ENCODE measurements around the gene STK10.

STK10 gene

GRCh38 chr5:172133359-172134029 lies 54.5 kb downstream of the STK10 start:
- H3K27me3 Mint-ChIP-seq = no peaks in the 10 kb centered on the region
- intact Hi-C loops (cut with micrococcal nuclease) = loop anchor here (1.0 kb wide), 2 partner anchors 17 to 55 kb away; partner anchors contain the start of gene STK10
- no peaks in the 10 kb centered on the region for H3K9me3 Mint-ChIP-seq
- peak overlapping the region; percentile 98 for H3K27ac Mint-ChIP-seq
- H3K36me3 Mint-ChIP-seq (ENCODE audit: low read depth) = peaks cover 50% of the 10 kb centered on the region
- H3K4me3 Mint-ChIP-seq = no peak overlapping the region
- H3K4me1 Mint-ChIP-seq (ENCODE audit: low read depth) = peaks cover 70% of the 10 kb centered on the region

GRCh38 chr5:172131690-172132089 lies 56.3 kb downstream of the STK10 start:
- H3K4me3 Mint-ChIP-seq = no peak overlapping the region
- intact Hi-C loops (cut with micrococcal nuclease) = no loop called here
- peak overlapping the region; percentile 98 for H3K27ac Mint-ChIP-seq
- no peaks in the 10 kb centered on the region for H3K9me3 Mint-ChIP-seq
- peaks cover 59% of the 10 kb centered on the region for H3K36me3 Mint-ChIP-seq (ENCODE audit: low read depth)
- no peaks in the 10 kb centered on the region for H3K27me3 Mint-ChIP-seq
- peaks cover 87% of the 10 kb centered on the region for H3K4me1 Mint-ChIP-seq (ENCODE audit: low read depth)

- H3K9me3 Mint-ChIP-seq = no peaks in the 10 kb centered on the region
- H3K4me3 Mint-ChIP-seq = peak overlapping the region; percentile 30
- H3K36me3 Mint-ChIP-seq (ENCODE audit: low read depth) = peaks cover 77% of the 10 kb centered on the region
- H3K4me1 Mint-ChIP-seq (ENCODE audit: low read depth) = peaks cover 76% of the 10 kb centered on the region
- intact Hi-C loops (cut with micrococcal nuclease) = loop anchor here (1.0 to 2.0 kb wide), 2 partner anchors 15 to 21 kb away; no protein-coding TSS in a partner anchor
- H3K27ac Mint-ChIP-seq = peak overlapping the region; percentile 98
- no peaks in the 10 kb centered on the region for H3K27me3 Mint-ChIP-seq
These were observed 58.6 kb downstream of the STK10 start for GRCh38 chr5:172129256-172129910.

GRCh38 chr5:172127581-172127980 lies 60.4 kb downstream of the STK10 start:
- intact Hi-C loops (cut with micrococcal nuclease) = no loop called here
- Mint-ChIP-seq H3K9me3 (no peaks in the 10 kb centered on the region), H3K27me3 (no peaks in the 10 kb centered on the region), H3K4me1 (ENCODE audit: low read depth) (peaks cover 74% of the 10 kb centered on the region), H3K36me3 (ENCODE audit: low read depth) (peaks cover 80% of the 10 kb centered on the region), H3K4me3 (no peak overlapping the region), H3K27ac (peak overlapping the region; percentile 98)

DNA sequence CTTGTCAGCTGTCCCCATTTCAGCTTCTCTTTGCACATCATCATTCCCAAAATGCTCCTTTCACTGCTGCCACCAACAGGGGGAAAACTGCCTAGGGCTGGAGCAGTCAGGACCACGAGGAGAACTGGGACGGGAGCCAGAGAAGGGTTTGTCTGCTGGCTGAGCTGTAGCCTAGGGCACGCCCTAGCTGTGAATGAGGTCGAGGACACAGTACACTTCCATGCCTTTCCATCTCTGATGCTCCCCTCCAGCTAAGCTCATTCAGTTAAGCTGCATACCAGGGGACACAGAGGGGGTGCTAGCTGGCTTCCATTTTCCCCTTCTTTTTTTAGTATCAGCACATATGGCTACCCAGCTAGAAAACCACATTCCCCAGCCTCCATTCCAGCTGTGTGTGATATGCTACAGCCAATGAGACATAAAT lies 64.7 kb downstream of the STK10 start:
- Mint-ChIP-seq H3K36me3 (ENCODE audit: low read depth) (peaks cover 93% of the 10 kb centered on the region), H3K4me3 (no peak overlapping the region), H3K27ac (no peak overlapping the region), H3K27me3 (no peaks in the 10 kb centered on the region), H3K4me1 (ENCODE audit: low read depth) (peaks cover 71% of the 10 kb centered on the region), H3K9me3 (no peaks in the 10 kb centered on the region)
- intact Hi-C loops (cut with micrococcal nuclease) = no loop called here

GRCh38 chr5:172119921-172120688 lies 67.9 kb downstream of the STK10 start:
- H3K4me1 Mint-ChIP-seq (ENCODE audit: low read depth) = peaks cover 79% of the 10 kb centered on the region
- H3K9me3 Mint-ChIP-seq = no peaks in the 10 kb centered on the region
- H3K27ac Mint-ChIP-seq = peak overlapping the region; percentile 45
- no peak overlapping the region for H3K4me3 Mint-ChIP-seq
- H3K36me3 Mint-ChIP-seq (ENCODE audit: low read depth) = peaks cover 91% of the 10 kb centered on the region
- H3K27me3 Mint-ChIP-seq = no peaks in the 10 kb centered on the region
- intact Hi-C loops (cut with micrococcal nuclease) = no loop called here

GRCh38 chr5:172118891-172119290 lies 69.1 kb downstream of the STK10 start:
- Mint-ChIP-seq H3K4me3 (peak overlapping the region; percentile 44), H3K27ac (peak overlapping the region; percentile 78), H3K4me1 (ENCODE audit: low read depth) (peaks cover 81% of the 10 kb centered on the region), H3K27me3 (no peaks in the 10 kb centered on the region), H3K36me3 (ENCODE audit: low read depth) (peaks cover 89% of the 10 kb centered on the region), H3K9me3 (no peaks in the 10 kb centered on the region)
- intact Hi-C loops (cut with micrococcal nuclease) = no loop called here

GRCh38 chr5:172117977-172118701 lies 69.9 kb downstream of the STK10 start:
- no peaks in the 10 kb centered on the region for H3K9me3 Mint-ChIP-seq
- H3K27ac Mint-ChIP-seq = peak overlapping the region; percentile 78
- peaks cover 81% of the 10 kb centered on the region for H3K4me1 Mint-ChIP-seq (ENCODE audit: low read depth)
- H3K27me3 Mint-ChIP-seq = no peaks in the 10 kb centered on the region
- peaks cover 90% of the 10 kb centered on the region for H3K36me3 Mint-ChIP-seq (ENCODE audit: low read depth)
- intact Hi-C loops (cut with micrococcal nuclease) = no loop called here
- H3K4me3 Mint-ChIP-seq = no peak overlapping the region

GRCh38 chr5:172115541-172115982 lies 72.5 kb downstream of the STK10 start:
- Mint-ChIP-seq H3K4me1 (ENCODE audit: low read depth) (peaks cover 80% of the 10 kb centered on the region), H3K4me3 (peak overlapping the region; percentile 67), H3K27me3 (no peaks in the 10 kb centered on the region), H3K27ac (peak overlapping the region; percentile 90), H3K9me3 (no peaks in the 10 kb centered on the region), H3K36me3 (ENCODE audit: low read depth) (peaks cover 77% of the 10 kb centered on the region)
- intact Hi-C loops (cut with micrococcal nuclease) = loop anchor here (2.0 kb wide), 1 partner anchor 13 kb away; no protein-coding TSS in a partner anchor

- intact Hi-C loops (cut with micrococcal nuclease) = loop anchor here (2.0 to 5.0 kb wide), 2 partner anchors 14 to 37 kb away; no protein-coding TSS in a partner anchor
- peaks cover 77% of the 10 kb centered on the region for H3K36me3 Mint-ChIP-seq (ENCODE audit: low read depth)
- H3K27me3 Mint-ChIP-seq = no peaks in the 10 kb centered on the region
- H3K4me1 Mint-ChIP-seq (ENCODE audit: low read depth) = peaks cover 80% of the 10 kb centered on the region
- H3K4me3 Mint-ChIP-seq = peak overlapping the region; percentile 67
- H3K9me3 Mint-ChIP-seq = no peaks in the 10 kb centered on the region
- peak overlapping the region; percentile 90 for H3K27ac Mint-ChIP-seq
These were observed 73.1 kb downstream of the STK10 start for GRCh38 chr5:172114875-172115422.

GRCh38 chr5:172113036-172113435 lies 75.0 kb downstream of the STK10 start:
- Mint-ChIP-seq H3K9me3 (no peaks in the 10 kb centered on the region), H3K27me3 (no peaks in the 10 kb centered on the region), H3K4me3 (no peak overlapping the region), H3K36me3 (ENCODE audit: low read depth) (peaks cover 75% of the 10 kb centered on the region), H3K27ac (no peak overlapping the region), H3K4me1 (ENCODE audit: low read depth) (peaks cover 75% of the 10 kb centered on the region)
- intact Hi-C loops (cut with micrococcal nuclease) = loop anchor here (5.0 kb wide), 1 partner anchor 39 kb away; no protein-coding TSS in a partner anchor

- intact Hi-C loops (cut with micrococcal nuclease) = loop anchor here (5.0 kb wide), 1 partner anchor 40 kb away; no protein-coding TSS in a partner anchor
- peaks cover 79% of the 10 kb centered on the region for H3K4me1 Mint-ChIP-seq (ENCODE audit: low read depth)
- no peaks in the 10 kb centered on the region for H3K27me3 Mint-ChIP-seq
- no peaks in the 10 kb centered on the region for H3K9me3 Mint-ChIP-seq
- no peak overlapping the region for H3K4me3 Mint-ChIP-seq
- peaks cover 70% of the 10 kb centered on the region for H3K36me3 Mint-ChIP-seq (ENCODE audit: low read depth)
- peak overlapping the region; percentile 81 for H3K27ac Mint-ChIP-seq
These were observed 76.2 kb downstream of the STK10 start for GRCh38 chr5:172111852-172112225.
